Activated T-helper 17 cell treated with anti-CD3 and anti-CD28 coated beads, Interleukin-2, amount 50 U/mL, for 72 hours (primary cell): ENCODE results near the gene SMIM35. TPM values are rescaled to one million over a fixed set of nuclear protein-coding genes. Genes with fewer than 3 reads are reported as not detected.

ENCODE experiments used
- ATAC-seq: fragments of 150-1000 bp; cut with Tn5 transposase; replicated peaks from 2 replicates; pipeline ENCODE4 v1.10.0; 2021; ENCODE audit warnings: mild to moderate bottlenecking, moderate library complexity
- H3K27ac Mint-ChIP-seq: one replicate; pipeline ENCODE4 v1.8.0; 2022; ENCODE audit warnings: mixed read lengths
- H3K27me3 Mint-ChIP-seq: one replicate; pipeline ENCODE4 v1.8.0; 2022; ENCODE audit warnings: mixed read lengths
- H3K36me3 Mint-ChIP-seq: one replicate; pipeline ENCODE4 v1.8.0; 2022; ENCODE audit warnings: low read depth, mild to moderate bottlenecking, mixed read lengths
- H3K4me1 Mint-ChIP-seq: one replicate; pipeline ENCODE4 v1.8.0; 2022; ENCODE audit warnings: mixed read lengths
- H3K4me3 Mint-ChIP-seq: one replicate; pipeline ENCODE4 v1.8.0; 2022; ENCODE audit warnings: mild to moderate bottlenecking, mixed read lengths
- H3K9me3 Mint-ChIP-seq: one replicate; pipeline ENCODE4 v1.8.0; 2022; ENCODE audit warnings: mixed read lengths
- total RNA-seq, 2 donors: library from RNA; stranded (reverse); gene quantifications; one replicate each; pipeline ENCODE4 v1.2.3, GENCODE V29; 2022

Gene SMIM35
- total RNA-seq, 2 donors from 2014 or later = not detected

DNA sequence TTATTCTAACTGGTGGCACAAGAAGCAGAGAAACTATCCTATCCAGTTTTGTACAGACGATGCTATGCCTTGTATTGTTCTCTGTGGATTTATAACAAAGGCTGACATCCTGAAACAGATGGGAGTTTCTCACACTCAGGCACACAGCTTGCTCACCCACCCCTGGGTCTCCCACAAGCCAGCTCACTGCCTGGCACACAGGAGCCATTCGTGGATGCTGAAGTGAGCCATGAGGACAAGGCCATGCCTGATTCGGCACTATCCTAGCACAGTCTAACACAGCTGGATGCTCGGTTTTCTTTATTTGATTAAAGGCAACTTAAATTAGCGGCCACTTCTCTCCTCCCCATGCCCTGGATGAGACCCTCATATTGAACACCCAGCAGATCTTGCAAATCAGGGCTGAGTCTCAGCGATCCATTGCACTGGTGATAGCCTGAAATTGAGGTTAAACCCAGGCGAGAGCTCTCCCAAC is 35.6 kb downstream of the SMIM35 start:
- ATAC-seq = peak; percentile 21
- Mint-ChIP-seq H3K36me3 (no peaks in the 10 kb centered on the region), H3K27ac (peak overlapping the region; percentile 94), H3K4me1 (peaks cover 48% of the 10 kb centered on the region), H3K4me3 (peak overlapping the region; percentile 77), H3K9me3 (no peaks in the 10 kb centered on the region), H3K27me3 (no peaks in the 10 kb centered on the region)

GRCh38 chr11:118050208-118050891 is 36.4 kb downstream of the SMIM35 start:
- Mint-ChIP-seq H3K36me3 (no peaks in the 10 kb centered on the region), H3K27me3 (no peaks in the 10 kb centered on the region), H3K27ac (no peak overlapping the region), H3K4me3 (peak overlapping the region; percentile 77), H3K9me3 (no peaks in the 10 kb centered on the region), H3K4me1 (peaks cover 56% of the 10 kb centered on the region)
- no peak for ATAC-seq

- Mint-ChIP-seq H3K36me3 (no peaks in the 10 kb centered on the region), H3K27ac (no peak overlapping the region), H3K4me1 (peaks cover 61% of the 10 kb centered on the region), H3K4me3 (no peak overlapping the region), H3K9me3 (no peaks in the 10 kb centered on the region), H3K27me3 (no peaks in the 10 kb centered on the region)
- no peak for ATAC-seq
Measured at GRCh38 chr11:118049771-118050170, 37.0 kb downstream of the SMIM35 start.

GRCh38 chr11:118048472-118049370 is 38.0 kb downstream of the SMIM35 start:
- H3K27ac Mint-ChIP-seq = peak overlapping the region; percentile 88
- H3K36me3 Mint-ChIP-seq = no peaks in the 10 kb centered on the region
- H3K9me3 Mint-ChIP-seq = no peaks in the 10 kb centered on the region
- no peaks in the 10 kb centered on the region for H3K27me3 Mint-ChIP-seq
- peaks cover 69% of the 10 kb centered on the region for H3K4me1 Mint-ChIP-seq
- H3K4me3 Mint-ChIP-seq = peak overlapping the region; percentile 51
- peak; percentile 8 for ATAC-seq

- Mint-ChIP-seq H3K27ac (peak overlapping the region; percentile 88), H3K36me3 (no peaks in the 10 kb centered on the region), H3K4me3 (peak overlapping the region; percentile 51), H3K27me3 (no peaks in the 10 kb centered on the region), H3K9me3 (no peaks in the 10 kb centered on the region), H3K4me1 (peaks cover 73% of the 10 kb centered on the region)
- ATAC-seq = no peak
Measured at GRCh38 chr11:118047749-118048148, 39.0 kb downstream of the SMIM35 start.

DNA sequence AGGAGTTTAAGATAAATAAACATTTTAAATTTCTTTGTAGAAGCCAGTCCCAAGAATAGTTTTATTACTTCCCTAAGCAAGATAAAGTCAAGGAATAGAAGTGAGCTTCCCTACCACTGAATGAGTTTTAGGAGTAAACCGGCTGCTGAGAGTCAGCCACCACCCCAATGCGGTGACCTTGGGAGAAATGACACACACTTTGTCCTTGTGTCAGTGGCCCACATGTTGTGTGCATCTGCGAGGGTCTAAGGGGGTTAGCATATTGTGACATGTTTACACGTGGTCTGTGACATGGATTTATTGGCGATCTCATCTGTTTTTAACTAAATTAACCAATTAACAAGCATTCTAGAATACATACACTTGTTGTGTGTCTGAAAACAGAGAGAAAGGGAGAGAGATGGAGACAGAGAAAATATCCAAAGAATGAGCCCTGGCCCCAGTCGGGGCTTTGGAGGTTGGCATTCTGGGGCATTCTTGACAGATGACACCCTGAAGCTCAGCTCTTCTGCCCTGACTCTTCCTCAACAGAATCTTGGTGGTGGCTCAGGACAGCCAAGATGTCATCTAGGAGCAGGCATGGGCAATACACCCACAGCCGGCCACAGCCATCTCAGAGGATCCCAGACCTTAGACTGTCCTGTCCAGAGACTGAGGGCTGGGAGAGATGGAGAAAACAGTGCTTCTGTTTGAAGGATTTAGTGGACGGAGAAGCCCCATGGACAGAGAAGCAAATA is 39.6 kb downstream of the SMIM35 start:
- H3K27ac Mint-ChIP-seq = peak overlapping the region; percentile 87
- no peaks in the 10 kb centered on the region for H3K36me3 Mint-ChIP-seq
- no peaks in the 10 kb centered on the region for H3K9me3 Mint-ChIP-seq
- peak; percentile 35 for ATAC-seq
- H3K4me3 Mint-ChIP-seq = peak overlapping the region; percentile 44
- H3K27me3 Mint-ChIP-seq = no peaks in the 10 kb centered on the region
- peaks cover 74% of the 10 kb centered on the region for H3K4me1 Mint-ChIP-seq

DNA sequence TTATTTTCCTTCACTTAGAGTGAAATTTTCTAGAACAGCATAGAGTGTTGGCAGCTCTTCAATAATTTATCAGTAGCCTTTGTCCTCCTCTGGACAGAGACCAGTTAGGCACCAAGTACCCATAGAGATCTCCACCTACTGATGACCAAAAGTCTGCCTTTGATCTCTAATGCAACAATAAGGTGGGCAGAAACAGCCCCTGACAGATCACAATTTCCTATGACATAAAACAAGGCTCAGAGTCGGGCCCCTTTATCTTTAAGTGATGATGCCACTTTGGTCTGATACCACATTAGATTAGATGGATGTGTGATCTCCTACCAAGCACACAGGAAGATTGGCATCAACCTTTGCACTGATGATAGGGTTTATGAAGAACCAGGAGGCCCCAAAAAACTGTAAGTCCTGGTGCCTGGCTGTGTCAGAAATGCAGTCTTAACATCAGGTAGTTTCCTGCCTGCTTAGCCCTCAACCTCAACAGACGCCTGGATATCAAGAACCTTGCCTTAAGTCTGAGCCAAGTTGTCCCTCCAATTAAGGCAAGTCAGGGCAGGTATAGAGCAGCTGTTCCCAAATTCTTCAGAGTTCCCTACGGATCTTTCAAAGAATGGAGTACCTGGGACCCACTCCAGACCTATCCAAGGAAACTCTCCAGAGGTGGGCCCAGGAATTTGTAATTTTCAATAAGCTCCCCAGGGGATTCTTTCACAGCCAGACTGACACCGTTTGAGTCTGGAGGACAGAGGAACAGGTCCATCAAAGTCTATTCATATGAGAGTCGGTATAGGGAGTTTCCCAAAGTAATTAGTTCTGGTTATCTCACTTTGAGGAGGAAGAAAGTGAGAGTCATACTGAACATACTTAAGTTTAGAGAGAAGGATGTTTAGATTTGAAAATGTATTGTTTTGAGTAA is 40.5 kb downstream of the SMIM35 start:
- no peaks in the 10 kb centered on the region for H3K36me3 Mint-ChIP-seq
- H3K27ac Mint-ChIP-seq = peak overlapping the region; percentile 87
- peaks cover 69% of the 10 kb centered on the region for H3K4me1 Mint-ChIP-seq
- no peaks in the 10 kb centered on the region for H3K9me3 Mint-ChIP-seq
- H3K4me3 Mint-ChIP-seq = peak overlapping the region; percentile 44
- peak; percentile 75 for ATAC-seq
- no peaks in the 10 kb centered on the region for H3K27me3 Mint-ChIP-seq

- Mint-ChIP-seq H3K9me3 (no peaks in the 10 kb centered on the region), H3K36me3 (no peaks in the 10 kb centered on the region), H3K4me3 (peak overlapping the region; percentile 44), H3K27ac (peak overlapping the region; percentile 87), H3K27me3 (no peaks in the 10 kb centered on the region), H3K4me1 (peaks cover 60% of the 10 kb centered on the region)
- peak; percentile 13 for ATAC-seq
Measured at GRCh38 chr11:118045191-118045590, 41.6 kb downstream of the SMIM35 start.

- peak overlapping the region; percentile 80 for H3K27ac Mint-ChIP-seq
- no peaks in the 10 kb centered on the region for H3K9me3 Mint-ChIP-seq
- peak overlapping the region; percentile 36 for H3K4me3 Mint-ChIP-seq
- peaks cover 53% of the 10 kb centered on the region for H3K4me1 Mint-ChIP-seq
- no peaks in the 10 kb centered on the region for H3K36me3 Mint-ChIP-seq
- no peak for ATAC-seq
- H3K27me3 Mint-ChIP-seq = no peaks in the 10 kb centered on the region
Measured at GRCh38 chr11:118042796-118043195, 44.0 kb downstream of the SMIM35 start.

DNA sequence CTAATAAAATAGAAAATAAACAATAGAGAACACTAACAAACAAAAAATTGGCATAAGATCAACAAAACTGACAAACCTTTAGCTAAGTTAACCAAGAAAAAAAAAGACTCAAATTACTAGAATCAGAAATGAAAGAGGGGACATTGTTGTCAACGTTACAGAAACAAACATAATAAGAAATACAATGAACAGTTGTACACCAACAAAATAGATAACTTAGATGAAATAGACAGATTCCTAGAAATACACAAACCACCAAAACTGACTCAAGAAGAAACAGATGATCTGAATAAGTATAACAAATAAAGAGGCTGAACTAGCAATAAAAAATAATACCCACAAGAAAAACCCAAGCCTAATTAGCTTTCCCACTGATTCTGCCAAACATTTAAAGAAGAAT is 44.6 kb downstream of the SMIM35 start:
- Mint-ChIP-seq H3K36me3 (no peaks in the 10 kb centered on the region), H3K4me3 (peak overlapping the region; percentile 36), H3K9me3 (no peaks in the 10 kb centered on the region), H3K27me3 (no peaks in the 10 kb centered on the region), H3K27ac (peak overlapping the region; percentile 80), H3K4me1 (peaks cover 51% of the 10 kb centered on the region)
- peak; percentile 3 for ATAC-seq

DNA sequence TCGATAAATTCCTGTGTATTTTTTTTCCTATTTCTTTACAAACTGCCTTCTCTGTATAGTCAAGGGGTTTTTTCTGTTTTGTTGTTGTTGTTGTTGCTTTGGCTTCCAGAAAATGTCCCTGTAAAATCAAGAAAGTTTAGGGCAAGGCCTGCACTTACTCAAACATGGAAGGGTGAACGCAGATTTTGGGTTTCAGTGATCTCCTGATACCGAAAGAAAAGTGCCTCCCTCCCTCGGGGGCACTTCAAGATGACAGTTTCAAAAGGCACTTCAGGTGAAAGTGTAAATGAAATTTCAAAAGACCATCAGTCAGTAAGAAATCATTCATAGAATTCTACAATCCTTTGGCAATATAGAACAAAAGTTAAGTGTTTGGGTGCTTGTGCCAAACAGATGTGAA is 53.3 kb downstream of the SMIM35 start:
- Mint-ChIP-seq H3K27ac (peak overlapping the region; percentile 78), H3K4me1 (peaks cover 18% of the 10 kb centered on the region), H3K27me3 (no peaks in the 10 kb centered on the region), H3K4me3 (peak overlapping the region; percentile 46), H3K9me3 (peaks cover 9% of the 10 kb centered on the region), H3K36me3 (no peaks in the 10 kb centered on the region)
- ATAC-seq = peak; percentile 72

DNA sequence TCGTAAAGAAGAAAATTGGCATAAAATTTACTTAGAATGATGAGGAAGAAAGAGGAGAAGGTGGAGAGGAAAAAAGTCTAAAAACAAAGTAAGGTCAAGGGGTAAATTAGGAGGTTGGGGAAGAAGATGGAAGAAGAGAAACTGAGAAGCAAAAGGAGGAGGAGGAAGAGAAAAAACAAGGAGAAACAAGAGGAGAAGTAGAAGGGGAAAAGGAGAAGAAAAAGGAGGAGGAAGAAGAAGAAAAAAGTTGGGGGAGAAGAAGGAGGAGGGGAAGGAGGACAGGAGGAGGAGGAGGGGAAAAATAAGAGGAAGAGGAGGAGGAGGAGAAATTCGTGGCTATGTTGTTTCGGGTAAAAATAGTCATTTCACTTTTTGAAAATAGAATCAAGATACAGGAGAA is 58.1 kb downstream of the SMIM35 start:
- H3K4me3 Mint-ChIP-seq = no peak overlapping the region
- no peaks in the 10 kb centered on the region for H3K27me3 Mint-ChIP-seq
- no peaks in the 10 kb centered on the region for H3K36me3 Mint-ChIP-seq

DNA sequence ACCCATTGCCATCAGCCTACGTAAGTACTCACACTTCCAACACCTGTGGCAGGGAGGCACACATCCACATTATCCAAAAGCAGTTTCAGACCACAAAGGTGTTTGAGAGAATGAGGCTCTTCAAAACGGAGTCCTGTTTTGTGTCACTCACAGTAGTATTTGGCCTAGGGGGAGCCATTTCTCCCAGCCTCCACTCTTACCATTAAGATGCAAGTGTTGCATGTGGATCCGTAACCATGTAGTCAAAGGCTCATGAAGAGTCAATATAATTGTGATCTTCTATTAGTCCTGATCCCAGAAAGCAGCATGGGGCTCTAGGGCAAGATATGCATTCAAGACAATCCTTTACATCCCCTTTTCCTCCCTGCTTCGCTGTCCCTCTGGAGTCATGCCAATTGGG is 59.1 kb downstream of the SMIM35 start:
- ATAC-seq = no peak
- Mint-ChIP-seq H3K27ac (no peak overlapping the region), H3K4me3 (no peak overlapping the region), H3K9me3 (peaks cover 12% of the 10 kb centered on the region), H3K36me3 (no peaks in the 10 kb centered on the region), H3K27me3 (no peaks in the 10 kb centered on the region), H3K4me1 (peaks cover 13% of the 10 kb centered on the region)

More for the DNA sequence above, 58.1 kb downstream of the SMIM35 start:
- peaks cover 19% of the 10 kb centered on the region for H3K4me1 Mint-ChIP-seq
- no peak for ATAC-seq
- H3K27ac Mint-ChIP-seq = peak overlapping the region; percentile 59
- peaks cover 12% of the 10 kb centered on the region for H3K9me3 Mint-ChIP-seq
